Measurements from ENCODE around the gene ITSN1. TPM values are rescaled to one million over a fixed set of nuclear protein-coding genes. Genes with fewer than 3 reads are reported as not detected.

ITSN1 gene
- total RNA-seq, 3 donors from 2014 or later (not counting 1 experiment from before 2014, with no cell fraction given), result 1.5 to 5.1 (median 2.7) TPM

DNA sequence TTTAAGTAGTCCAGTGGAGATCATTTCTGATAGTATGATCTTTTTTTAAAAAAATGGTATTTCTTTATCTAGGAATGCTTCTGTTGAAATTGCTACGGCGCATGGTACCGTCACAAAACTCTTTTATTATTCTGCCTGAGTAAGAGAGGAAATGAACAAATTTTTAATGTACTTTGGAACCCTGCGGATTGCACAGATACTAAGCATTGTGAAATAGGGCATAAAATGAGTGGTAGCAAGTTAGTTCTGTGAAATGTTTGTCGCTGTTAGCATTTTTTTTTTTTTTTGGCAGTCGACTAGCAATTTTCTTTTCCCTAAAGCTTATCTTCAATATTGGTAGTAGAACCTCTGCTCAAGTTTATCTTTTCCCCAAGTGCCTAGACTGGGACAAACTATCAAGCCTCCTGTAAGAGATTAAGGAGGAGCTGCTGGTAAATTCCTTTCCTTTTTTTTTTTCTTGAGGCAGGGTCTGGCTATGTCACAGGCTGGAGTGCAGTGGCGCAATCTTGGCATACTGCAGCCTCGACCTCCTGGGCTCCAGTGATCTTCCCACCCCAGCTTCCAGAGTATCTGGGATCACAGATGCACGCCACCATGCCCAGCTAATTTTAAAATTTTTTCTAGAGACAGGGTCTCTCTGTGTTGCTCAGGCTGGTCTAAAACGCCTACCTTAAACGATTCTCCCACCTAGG lies 2.2 kb downstream of the ITSN1 start:
- H3K4me3 Mint-ChIP-seq, result peak overlapping the region; percentile 87
- H3K27ac Mint-ChIP-seq, result no peak overlapping the region
- ATAC-seq, result no peak
- Histone ChIP-seq H3K4me1 (ENCODE audit: control insufficient read depth, insufficient read depth, low read length) (peaks cover 16% of the 10 kb centered on the region), H3K27me3 (ENCODE audit: control insufficient read depth, insufficient read depth, low read length) (peaks cover 7% of the 10 kb centered on the region), H3K27ac (ENCODE audit: low read length) (no peak overlapping the region), H3K4me3 (ENCODE audit: low read length) (no peak overlapping the region), H3K9me3 (ENCODE audit: control insufficient read depth, insufficient read depth, low read length) (no peaks in the 10 kb centered on the region), H3K36me3 (ENCODE audit: control insufficient read depth, insufficient read depth, low read length) (no peaks in the 10 kb centered on the region)
- DNase-seq, result no peak
- H3K4me1 Mint-ChIP-seq, result peaks cover 18 to 24% of the 10 kb centered on the region in 2 donors
- H3K36me3 Mint-ChIP-seq, result no peaks in the 10 kb centered on the region
- WGBS (ENCODE audit: insufficient coverage), result 94% methylated on average over 10 of the region's 11 CpGs
- intact Hi-C loops (cut with micrococcal nuclease), result loop anchor here (5.0 kb wide), 2 partner anchors 917 to 973 kb away; partner anchors contain the start of genes RCAN1 and SYNJ1
- H3K9me3 Mint-ChIP-seq, result no peaks in the 10 kb centered on the region
- peaks cover 20 to 36% of the 10 kb centered on the region in 2 donors for H3K27me3 Mint-ChIP-seq (ENCODE audit: low read depth in 2 of 2)
- TF ChIP-seq, protein P1, sequence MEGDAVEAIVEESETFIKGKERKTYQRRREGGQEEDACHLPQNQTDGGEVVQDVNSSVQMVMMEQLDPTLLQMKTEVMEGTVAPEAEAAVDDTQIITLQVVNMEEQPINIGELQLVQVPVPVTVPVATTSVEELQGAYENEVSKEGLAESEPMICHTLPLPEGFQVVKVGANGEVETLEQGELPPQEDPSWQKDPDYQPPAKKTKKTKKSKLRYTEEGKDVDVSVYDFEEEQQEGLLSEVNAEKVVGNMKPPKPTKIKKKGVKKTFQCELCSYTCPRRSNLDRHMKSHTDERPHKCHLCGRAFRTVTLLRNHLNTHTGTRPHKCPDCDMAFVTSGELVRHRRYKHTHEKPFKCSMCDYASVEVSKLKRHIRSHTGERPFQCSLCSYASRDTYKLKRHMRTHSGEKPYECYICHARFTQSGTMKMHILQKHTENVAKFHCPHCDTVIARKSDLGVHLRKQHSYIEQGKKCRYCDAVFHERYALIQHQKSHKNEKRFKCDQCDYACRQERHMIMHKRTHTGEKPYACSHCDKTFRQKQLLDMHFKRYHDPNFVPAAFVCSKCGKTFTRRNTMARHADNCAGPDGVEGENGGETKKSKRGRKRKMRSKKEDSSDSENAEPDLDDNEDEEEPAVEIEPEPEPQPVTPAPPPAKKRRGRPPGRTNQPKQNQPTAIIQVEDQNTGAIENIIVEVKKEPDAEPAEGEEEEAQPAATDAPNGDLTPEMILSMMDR (IDR thresholded peaks at IDR 0.05), result no peak

DNA sequence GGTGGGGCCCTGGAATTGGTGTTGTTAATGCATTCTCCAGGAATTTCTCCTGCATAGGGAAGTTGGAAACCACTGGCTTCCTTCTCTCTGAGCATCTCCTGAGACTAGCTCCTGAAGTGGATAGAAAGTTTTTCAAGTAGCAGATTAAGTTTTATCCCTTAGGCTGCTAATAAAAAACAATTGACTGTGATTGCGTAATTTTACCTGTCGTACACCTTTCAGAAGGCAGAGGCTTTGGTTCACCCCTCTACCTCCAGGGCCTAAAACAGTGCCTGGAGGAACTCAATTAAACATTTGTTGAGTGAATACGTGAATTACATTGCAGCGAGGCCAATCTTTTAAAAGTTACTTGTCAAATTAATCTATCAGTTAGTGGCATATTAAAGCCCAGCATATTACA lies 3.4 kb downstream of the ITSN1 start:
- H3K4me3 Mint-ChIP-seq, result no peak overlapping the region
- Histone ChIP-seq H3K27me3 (ENCODE audit: control insufficient read depth, insufficient read depth, low read length) (peaks cover 7% of the 10 kb centered on the region), H3K27ac (ENCODE audit: low read length) (no peak overlapping the region), H3K4me3 (ENCODE audit: low read length) (no peak overlapping the region), H3K9me3 (ENCODE audit: control insufficient read depth, insufficient read depth, low read length) (no peaks in the 10 kb centered on the region), H3K36me3 (ENCODE audit: control insufficient read depth, insufficient read depth, low read length) (no peaks in the 10 kb centered on the region), H3K4me1 (ENCODE audit: control insufficient read depth, insufficient read depth, low read length) (peaks cover 16% of the 10 kb centered on the region)
- H3K4me1 Mint-ChIP-seq, result peaks cover 18 to 24% of the 10 kb centered on the region in 2 donors
- ATAC-seq (no peak), DNase-seq (no peak)
- H3K9me3 Mint-ChIP-seq, result no peaks in the 10 kb centered on the region
- TF ChIP-seq, protein P1 (IDR thresholded peaks at IDR 0.05), result no peak
- H3K27me3 Mint-ChIP-seq (ENCODE audit: low read depth in 2 of 2), result peaks cover 20 to 37% of the 10 kb centered on the region in 2 donors
- H3K27ac Mint-ChIP-seq, result no peak overlapping the region
- 96% methylated on average over 4 of the region's 4 CpGs for WGBS (ENCODE audit: insufficient coverage)
- H3K36me3 Mint-ChIP-seq, result no peaks in the 10 kb centered on the region
- intact Hi-C loops (cut with micrococcal nuclease), result no loop called here

DNA sequence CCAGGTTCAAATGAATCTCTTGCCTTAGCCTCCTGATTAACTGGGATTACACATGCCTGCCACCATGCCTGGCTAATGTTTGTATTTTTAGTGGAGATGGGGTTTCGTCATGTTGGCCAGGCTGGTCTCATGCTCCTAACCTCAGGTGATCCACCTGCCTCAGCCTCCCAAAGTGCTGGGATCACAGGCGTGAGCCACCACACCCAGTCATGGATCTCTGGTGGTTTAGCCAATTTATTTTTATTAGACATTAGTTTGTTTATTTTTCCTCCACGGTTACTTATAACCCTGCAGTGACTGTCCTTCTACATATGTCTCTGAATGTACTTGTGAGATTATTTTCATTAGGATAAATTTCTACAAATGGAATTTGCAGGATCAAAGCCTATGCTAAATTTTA lies 5.3 kb downstream of the ITSN1 start:
- H3K27me3 ChIP-seq (ENCODE audit: control insufficient read depth, insufficient read depth, low read length), result peaks cover 7% of the 10 kb centered on the region
- intact Hi-C loops (cut with micrococcal nuclease), result no loop called here
- ATAC-seq (no peak), DNase-seq (no peak)
- 83% methylated on average over 2 of the region's 3 CpGs for WGBS (ENCODE audit: insufficient coverage)
- H3K4me3 Mint-ChIP-seq, result no peak overlapping the region
- H3K36me3 ChIP-seq (ENCODE audit: control insufficient read depth, insufficient read depth, low read length), result no peaks in the 10 kb centered on the region
- no peaks in the 10 kb centered on the region for H3K9me3 ChIP-seq (ENCODE audit: control insufficient read depth, insufficient read depth, low read length)
- H3K27ac ChIP-seq (ENCODE audit: low read length), result no peak overlapping the region
- TF ChIP-seq, protein P1 (IDR thresholded peaks at IDR 0.05), result no peak
- H3K27ac Mint-ChIP-seq, result no peak overlapping the region
- H3K27me3 Mint-ChIP-seq (ENCODE audit: low read depth in 2 of 2), result peaks cover 23 to 48% of the 10 kb centered on the region in 2 donors
- H3K36me3 Mint-ChIP-seq, result no peaks in the 10 kb centered on the region
- H3K4me1 ChIP-seq (ENCODE audit: control insufficient read depth, insufficient read depth, low read length), result peaks cover 10% of the 10 kb centered on the region
- H3K4me3 ChIP-seq (ENCODE audit: low read length), result no peak overlapping the region
- H3K4me1 Mint-ChIP-seq, result peaks cover 7 to 9% of the 10 kb centered on the region in 2 donors
- no peaks in the 10 kb centered on the region for H3K9me3 Mint-ChIP-seq

DNA sequence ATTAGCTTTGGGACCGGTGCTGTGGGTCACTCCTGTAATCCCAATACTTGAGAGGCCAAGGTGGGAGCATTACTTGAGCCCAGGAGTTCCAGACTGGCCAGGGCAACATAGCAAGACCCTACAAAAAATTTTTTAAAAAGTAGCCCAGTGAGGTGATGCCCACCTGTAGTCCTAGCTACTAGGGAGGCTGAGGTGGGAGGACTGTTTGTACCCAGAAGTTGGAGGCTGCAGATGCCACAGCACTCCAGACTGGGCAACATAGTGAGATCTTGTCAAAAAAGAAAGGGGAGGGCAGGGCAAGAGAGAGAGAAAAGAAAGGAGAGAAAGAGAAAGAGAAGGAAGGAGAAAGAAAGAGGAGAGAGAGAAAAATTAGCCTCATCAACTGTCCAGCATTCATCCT lies 6.3 kb downstream of the ITSN1 start:
- TF ChIP-seq, protein P1 (IDR thresholded peaks at IDR 0.05), result no peak
- Mint-ChIP-seq H3K36me3 (no peaks in the 10 kb centered on the region), H3K27ac (no peak overlapping the region), H3K27me3 (ENCODE audit: low read depth in 2 of 2) (peaks cover 19 to 50% of the 10 kb centered on the region in 2 donors), H3K4me3 (no peak overlapping the region), H3K4me1 (peaks cover 3 to 4% of the 10 kb centered on the region in 2 donors), H3K9me3 (no peaks in the 10 kb centered on the region)
- 92% methylated on average over 1 of the region's 1 CpG for WGBS (ENCODE audit: insufficient coverage)
- H3K9me3 ChIP-seq (ENCODE audit: control insufficient read depth, insufficient read depth, low read length), result no peaks in the 10 kb centered on the region
- no peak overlapping the region for H3K27ac ChIP-seq (ENCODE audit: low read length)
- H3K27me3 ChIP-seq (ENCODE audit: control insufficient read depth, insufficient read depth, low read length), result peaks cover 7% of the 10 kb centered on the region
- intact Hi-C loops (cut with micrococcal nuclease), result no loop called here
- no peak for ATAC-seq
- no peak overlapping the region for H3K4me3 ChIP-seq (ENCODE audit: low read length)
- no peaks in the 10 kb centered on the region for H3K36me3 ChIP-seq (ENCODE audit: control insufficient read depth, insufficient read depth, low read length)
- peaks cover 4% of the 10 kb centered on the region for H3K4me1 ChIP-seq (ENCODE audit: control insufficient read depth, insufficient read depth, low read length)
- DNase-seq, result no peak
